Tongue (tissue), 2 donors: Measurements from ENCODE around the gene CCR5. TPM values are rescaled to one million over a fixed set of nuclear protein-coding genes. Genes with fewer than 3 reads are reported as not detected.
"Not testable (repeated sequence)": the region's sequence is repeated elsewhere in the genome, so short reads cannot be mapped to it uniquely, and the experiment has no call there.

Experiments
- DNase-seq: peaks from one replicate; pipeline ENCODE4 v3.0.0-alpha.2; 2015
- total RNA-seq: library from RNA; depleted of rRNA; stranded (reverse); fragments of >200 nt; gene quantifications from one replicate; pipeline ENCODE4 v1.2.3, GENCODE V29; 2014

CCR5 gene
- 0.41 TPM for total RNA-seq

DNA sequence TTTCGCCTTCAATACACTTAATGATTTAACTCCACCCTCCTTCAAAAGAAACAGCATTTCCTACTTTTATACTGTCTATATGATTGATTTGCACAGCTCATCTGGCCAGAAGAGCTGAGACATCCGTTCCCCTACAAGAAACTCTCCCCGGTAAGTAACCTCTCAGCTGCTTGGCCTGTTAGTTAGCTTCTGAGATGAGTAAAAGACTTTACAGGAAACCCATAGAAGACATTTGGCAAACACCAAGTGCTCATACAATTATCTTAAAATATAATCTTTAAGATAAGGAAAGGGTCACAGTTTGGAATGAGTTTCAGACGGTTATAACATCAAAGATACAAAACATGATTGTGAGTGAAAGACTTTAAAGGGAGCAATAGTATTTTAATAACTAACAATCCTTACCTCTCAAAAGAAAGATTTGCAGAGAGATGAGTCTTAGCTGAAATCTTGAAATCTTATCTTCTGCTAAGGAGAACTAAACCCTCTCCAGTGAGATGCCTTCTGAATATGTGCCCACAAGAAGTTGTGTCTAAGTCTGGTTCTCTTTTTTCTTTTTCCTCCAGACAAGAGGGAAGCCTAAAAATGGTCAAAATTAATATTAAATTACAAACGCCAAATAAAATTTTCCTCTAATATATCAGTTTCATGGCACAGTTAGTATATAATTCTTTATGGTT, at the start of gene CCR5:
Gene CCR5 (plus strand): TSS at position 108 of the 680 bp plus-strand sequence. CDS start 1,957 bp downstream, outside the sequence.
- no peak for DNase-seq

DNA sequence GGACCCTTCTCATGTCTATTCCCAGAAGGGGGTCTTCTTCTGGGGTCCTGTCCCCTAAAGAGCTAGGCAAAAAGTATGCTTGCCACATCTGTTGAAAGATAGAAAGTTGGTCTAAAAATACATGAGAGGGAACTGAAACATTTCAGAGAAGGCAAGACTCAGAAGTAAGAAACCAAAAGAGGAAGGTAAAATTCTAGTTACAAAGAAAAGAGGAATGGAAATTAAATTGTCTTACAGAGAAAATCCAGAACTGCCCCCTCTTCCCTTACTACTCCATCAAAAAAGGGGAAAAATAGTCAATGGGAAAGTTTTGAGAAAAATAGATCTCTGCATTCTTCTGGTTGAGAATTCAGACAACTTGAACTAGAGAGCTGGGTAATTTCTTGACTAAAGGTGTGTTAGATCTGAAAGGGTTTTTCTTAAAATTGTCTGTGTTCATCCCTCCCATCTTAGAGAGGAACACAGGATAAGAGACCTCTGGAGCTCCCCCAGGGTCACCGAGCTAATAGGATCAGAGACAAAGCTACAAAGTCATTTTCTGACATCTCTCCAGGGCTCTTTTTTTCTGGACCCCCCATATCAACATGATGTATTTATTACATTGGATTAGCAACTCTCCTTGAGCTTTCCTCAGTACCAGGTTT, 49.2 kb upstream of the CCR5 start:
- no peak for DNase-seq

DNA sequence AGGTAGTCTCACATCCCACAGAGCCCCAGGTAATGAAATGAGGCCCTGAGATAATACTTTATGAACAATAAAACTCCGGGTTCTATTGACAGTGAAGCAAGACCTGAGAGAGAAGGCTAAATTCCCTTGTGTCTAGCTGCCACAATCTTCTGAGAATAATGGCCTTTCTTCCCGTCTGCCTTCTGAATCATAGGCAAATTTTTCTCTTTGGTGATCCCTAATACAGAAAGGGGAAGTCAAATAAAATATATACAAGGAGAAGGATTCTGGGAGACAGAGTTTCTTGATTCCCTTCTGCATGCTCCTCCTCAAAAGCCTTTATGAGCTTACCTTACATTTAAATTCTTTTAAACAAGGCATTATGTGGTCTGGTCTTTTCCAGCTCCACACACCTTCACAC, 46.7 kb upstream of the CCR5 start:
- no peak for DNase-seq

DNA sequence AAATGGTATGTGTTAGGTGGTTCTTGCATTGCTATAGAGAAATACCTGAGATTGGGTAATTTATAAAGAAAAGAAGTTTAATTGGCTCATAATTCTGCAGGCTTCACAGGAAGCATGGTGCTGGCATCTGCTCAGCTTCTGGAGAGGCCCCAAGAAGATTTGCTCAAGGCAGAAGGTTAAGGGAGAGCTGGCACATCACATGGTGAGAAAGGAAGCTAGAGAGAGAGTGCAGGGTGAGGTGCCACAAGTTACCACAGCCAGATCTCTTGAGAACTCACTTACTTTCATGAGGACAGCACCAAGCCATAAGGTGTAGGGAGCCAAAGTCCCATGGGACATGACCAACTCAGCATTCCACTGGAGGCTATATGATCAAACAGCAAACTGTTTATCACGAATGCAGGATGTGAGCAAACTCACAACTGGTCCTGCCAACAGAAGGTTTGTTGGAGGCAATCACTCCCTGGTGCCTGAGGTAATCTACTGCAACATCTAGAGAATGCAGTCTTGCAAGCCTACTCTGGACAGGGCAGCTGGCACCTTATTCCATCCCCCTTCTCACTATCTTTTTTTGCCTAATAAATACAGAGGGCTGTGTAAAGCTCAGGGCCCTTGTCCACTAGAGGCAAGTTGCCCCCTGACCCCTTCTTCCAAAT, 45.0 kb upstream of the CCR5 start:
- DNase-seq: no peak

DNA sequence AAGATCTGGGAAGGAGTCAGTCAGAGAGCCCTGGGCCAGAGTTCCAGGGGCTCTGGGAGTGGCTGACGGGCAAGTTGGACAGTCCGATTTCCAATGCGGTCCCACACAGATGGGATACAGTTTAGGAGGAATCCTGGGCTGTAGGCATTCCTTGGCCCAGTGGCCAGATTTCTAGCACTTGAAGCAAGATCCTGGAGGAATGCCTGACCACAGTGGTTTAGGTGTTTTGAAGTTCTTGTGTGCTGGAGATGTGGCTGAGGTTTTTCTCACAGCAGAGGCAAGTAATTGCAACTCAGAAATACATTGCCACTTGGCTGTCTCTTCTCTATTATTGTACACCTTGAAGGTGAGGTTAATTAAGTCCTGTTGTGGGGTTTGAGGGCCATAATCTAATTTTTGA, 40.1 kb upstream of the CCR5 start:
- DNase-seq: not testable (repeated sequence)

DNA sequence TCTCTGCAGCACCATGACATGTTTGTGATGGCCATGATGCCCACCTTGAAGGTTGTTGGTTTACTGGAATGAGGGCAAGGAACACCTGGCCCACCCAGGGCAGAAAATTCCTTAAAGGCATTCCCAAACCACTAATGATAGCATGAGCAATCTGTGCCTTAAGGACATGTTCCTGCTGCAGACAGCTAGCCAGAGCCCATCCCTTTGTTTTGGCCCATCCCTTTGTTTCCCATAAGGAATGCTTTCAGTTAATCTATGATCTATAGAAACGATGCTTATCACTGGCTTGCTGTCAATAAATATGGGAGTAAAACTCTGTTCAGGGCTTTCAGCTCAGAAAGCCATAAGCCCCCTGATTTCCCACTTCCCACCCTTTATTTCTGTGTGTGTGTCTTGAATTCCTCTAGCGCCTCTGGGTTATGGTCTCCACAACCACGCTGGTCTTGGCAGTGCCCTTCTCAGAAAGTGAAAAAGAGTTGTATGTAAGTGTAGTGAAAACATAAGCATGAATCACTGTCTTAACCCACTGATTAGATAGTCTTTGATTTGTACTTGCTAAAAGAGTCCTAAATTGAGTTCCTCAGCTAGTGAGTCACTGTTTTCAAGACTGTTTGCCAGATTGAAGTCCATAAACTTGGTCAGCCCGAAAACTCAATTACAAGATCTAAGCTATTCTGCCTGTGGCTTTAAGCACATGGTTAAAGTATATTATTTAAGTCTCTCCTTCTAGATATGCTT, 35.8 kb upstream of the CCR5 start:
- DNase-seq: no peak

DNA sequence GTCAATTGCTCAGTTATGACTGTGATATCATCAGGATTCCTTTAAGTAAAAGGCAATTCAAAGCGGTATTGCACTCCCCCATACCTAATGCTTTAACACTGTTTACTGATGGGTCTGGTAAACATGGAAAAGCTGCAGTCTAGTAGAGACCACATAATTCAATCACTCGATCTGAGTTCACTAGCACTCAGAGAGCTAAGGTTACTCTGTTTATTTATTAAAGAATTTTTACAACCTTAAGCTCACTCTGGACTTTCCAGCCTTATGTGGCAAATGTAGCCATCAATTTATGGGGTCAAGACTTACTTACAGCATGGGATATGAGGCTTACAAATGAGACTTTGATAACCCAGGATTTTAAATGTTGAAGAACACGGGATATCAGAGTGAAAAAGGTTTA, 35.2 kb upstream of the CCR5 start:
- no peak for DNase-seq

DNA sequence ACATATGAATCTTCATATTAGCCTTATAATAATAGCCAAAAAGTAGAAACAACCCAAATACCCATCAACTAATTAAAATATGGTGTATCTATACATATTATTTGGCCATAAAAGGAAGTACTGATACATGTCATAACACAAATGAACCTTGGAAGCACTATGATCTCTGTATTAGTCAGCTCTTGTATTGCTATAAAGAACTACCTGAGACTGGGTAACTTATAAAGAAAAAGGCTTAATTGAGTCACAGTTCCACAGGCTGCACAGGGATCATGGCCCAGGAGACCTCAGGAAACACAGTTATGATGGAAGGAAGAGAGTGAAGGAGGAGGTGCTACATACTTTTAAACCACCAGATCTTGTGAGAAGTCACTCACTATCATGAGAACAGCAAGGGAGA, 32.8 kb upstream of the CCR5 start:
- no peak for DNase-seq

DNA sequence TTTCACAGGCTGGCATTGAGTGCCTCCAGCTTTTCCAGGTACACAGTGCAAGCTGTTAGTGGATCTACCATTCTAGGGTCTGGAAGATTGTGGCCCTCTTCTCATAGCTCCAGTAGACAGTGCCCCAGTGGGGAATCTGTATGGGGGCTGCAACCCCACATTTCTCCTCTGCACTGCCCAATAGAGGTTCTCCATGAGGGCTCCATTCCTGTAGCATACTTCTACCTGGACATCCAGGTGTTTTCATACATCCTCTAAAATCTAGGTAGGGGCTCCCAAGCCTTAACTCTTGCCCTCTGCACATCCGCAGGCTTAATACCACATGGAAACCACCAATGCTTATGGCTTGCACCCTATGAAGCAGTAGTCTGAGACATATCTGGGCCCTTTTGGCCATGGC, 31.9 kb upstream of the CCR5 start:
- DNase-seq: no peak

DNA sequence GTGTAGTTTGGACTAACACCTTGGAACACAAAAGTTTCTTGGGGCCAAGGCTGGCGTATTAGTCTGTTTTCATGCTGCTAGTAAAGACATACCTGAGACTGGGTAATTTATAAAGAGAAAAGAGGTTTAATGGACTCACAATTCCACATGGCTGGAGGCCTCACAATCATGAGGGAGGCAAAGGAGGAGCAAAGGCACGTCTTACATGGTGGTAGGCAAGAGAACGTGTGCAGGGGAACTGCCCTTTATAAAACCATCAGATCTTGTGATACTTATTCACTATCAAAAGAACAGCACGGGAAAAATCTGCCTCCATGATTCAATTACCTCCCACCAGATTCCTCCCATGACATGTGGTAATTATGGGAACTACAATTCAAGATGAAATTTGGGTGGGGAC, 26.3 kb upstream of the CCR5 start:
- DNase-seq: no peak

DNA sequence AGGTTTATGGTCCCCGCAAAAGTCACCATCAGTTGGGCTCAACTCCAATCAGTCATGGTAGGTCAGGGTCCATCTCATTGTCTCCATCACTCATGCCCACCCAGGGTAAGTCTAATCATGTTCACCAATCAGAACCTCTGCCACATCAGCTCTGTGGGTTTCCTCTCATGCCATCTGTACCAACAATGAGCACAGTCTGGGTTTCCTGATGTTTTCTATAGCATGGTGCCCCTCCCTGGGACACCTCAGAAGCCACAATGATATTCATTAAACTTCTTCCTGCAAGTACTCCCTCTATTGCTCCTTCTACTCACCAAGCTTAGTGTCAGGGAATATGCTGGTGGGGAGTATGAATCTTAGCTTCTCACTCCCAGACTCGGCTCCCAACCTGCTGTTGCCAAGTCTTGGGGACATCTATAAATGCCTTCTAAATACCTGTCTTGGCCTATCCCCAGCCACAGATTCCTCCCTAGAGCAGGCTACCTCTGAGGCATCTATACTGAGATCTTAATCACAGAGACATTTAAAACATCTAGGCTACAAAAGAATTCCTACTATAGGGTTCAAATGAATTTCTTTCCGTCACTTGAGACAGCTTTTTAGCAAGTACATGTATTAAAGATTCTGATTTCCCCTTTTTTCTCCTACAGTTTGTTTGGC, 21.8 kb upstream of the CCR5 start:
- no peak for DNase-seq

DNA sequence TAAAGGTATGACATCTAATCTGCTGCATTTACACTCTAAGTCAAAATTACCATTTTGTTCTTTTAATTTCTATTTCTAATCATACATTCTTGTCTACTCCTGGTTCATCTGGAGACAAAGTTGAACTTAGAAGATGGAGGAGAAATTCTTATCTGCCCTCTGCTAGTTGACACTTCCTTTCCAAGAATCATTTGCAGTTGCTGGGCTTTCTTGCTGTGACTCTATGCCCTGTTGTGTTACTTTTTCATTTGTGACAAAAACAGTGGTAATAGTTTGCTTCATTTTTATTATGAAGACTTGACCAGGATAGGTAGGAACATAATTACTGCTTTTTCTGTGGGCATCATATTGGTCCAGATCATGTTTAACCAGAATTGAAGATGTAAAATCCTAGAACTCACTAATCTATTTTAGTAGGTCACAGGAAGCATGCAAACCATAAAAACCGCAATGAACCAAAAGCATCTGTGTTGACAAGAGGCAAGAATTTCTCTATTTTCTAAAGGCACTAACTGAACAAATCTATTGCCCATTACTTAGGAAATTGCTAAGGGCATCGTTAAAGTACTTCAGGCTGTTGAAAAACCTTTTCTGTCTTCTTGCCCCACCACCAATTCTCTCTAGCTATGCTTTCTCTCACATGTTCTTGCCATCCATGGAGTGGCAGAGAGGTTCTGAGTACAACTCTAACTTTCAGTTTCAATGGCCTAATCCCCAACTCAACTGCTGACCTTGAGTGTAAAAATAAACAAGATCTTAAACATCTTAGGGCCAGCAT, 21.1 kb upstream of the CCR5 start:
- DNase-seq: no peak

DNA sequence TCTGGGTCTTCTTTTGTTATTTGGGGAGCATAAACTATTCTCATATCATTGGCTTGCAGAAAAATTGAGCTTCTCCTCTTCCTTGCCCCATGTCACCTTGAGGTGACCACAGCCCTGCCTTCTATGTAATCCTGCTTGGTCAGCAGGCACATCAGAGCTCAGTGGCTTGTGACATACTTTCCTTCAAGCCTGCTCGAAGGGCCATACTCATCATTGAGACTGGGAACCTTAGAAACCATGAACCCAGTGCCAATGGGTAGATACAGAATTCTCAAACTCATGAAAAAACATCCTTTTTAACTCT, 20.5 kb upstream of the CCR5 start:
- no peak for DNase-seq

DNA sequence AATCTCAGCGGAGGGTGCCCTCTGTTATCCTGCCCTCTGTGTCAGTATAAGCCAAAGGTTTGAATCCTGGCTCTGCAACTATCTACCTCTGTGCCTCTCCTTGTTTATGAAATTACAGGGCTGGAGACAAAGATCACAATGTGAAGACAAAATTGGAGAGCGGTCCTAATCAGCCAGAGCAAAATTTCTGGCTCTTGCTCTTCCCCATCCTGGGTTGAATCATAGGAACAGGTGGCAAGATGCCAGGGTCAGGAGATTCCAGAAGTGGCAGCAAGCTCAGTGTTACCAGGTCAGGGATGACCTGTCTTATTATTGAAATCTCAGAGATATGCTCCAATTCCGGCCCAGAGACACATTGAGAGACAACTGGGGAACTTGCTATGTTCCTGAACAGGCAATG, 19.1 kb upstream of the CCR5 start:
- no peak for DNase-seq

DNA sequence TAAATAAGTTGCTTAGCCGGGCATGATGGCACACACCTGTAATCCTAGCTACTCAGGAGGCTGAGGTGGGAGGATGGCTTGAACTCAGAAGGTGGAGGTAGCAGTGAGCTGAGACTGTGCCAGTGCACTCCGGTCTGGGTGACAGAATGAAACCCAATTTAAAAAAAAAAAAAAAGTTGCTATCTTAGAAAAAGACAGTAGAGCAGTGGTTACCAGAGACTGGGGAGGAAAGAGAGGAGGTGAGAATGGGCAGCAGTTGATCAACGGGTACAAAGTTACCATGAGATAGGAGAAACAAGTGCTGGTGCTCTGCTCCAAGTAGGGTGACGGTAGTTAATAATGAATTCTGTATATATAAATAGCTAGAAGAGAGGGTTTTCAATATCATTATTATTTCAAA, 17.7 kb upstream of the CCR5 start:
- DNase-seq: no peak

DNA sequence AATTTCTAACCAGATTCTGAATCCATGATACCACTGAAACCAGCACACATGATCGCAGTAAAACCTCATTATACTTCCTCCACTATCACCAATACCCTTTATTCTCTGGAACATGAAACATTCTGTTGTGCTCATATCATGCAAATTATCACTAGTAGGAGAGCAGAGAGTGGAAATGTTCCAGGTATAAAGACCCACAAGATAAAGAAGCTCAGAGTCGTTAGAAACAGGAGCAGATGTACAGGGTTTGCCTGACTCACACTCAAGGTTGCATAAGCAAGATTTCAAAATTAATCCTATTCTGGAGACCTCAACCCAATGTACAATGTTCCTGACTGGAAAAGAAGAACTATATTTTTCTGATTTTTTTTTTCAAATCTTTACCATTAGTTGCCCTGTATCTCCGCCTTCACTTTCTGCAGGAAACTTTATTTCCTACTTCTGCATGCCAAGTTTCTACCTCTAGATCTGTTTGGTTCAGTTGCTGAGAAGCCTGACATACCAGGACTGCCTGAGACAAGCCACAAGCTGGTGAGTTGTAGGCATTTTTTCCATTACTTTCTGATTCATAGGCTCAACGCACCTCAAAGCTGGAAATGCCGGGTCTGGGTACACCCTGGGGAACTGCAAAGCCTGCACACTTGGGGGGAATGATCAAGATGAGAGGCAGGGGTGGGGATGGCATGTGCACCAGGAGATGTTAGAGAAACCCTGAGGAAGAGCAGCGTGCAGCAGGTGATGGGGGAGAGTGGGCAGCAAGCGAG, 16.9 kb upstream of the CCR5 start, which contains the start of gene CCR2:
Gene CCR2 (plus strand): TSS at position 465 of the 764 bp plus-strand sequence. CDS start 3,417 bp downstream, outside the sequence.
- no peak for DNase-seq

DNA sequence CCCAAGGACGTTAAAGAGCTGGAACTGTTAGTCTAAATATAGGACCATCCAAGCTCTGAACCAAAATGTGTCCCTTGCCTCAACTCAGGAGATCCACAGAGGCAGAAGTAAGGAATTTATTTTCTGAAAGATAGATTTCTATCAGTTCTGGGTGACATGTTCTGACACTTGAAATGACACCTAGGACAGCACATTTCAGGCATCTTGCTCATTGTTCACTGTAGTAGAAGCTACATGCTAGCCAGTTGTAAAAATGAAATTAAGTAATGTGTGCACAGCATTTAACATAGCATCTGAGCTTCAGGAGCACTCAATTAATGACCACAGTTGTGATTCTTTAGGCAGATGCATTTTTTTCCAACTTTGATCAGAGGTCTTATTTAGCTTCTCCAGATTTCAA, 16.3 kb upstream of the CCR5 start:
- DNase-seq: no peak

DNA sequence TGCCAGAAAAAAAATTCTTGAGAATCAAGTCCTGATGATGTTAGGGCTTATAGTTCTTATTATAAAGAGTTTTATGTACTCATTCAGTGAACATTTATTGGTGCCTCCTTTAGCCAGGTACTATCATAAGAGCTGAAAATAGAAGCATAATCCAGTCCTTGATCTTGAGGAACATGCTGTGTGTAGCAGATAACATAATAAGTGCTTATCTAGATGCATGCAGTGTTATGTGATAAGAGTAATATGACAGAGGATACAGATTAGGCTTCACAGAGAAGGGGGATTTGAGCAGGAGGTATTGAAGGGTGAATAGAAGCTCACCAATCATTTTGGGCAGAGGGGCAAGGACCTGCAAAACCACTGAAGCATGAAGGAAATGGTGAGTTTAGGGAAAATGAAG, 15.8 kb upstream of the CCR5 start:
- DNase-seq: no peak

DNA sequence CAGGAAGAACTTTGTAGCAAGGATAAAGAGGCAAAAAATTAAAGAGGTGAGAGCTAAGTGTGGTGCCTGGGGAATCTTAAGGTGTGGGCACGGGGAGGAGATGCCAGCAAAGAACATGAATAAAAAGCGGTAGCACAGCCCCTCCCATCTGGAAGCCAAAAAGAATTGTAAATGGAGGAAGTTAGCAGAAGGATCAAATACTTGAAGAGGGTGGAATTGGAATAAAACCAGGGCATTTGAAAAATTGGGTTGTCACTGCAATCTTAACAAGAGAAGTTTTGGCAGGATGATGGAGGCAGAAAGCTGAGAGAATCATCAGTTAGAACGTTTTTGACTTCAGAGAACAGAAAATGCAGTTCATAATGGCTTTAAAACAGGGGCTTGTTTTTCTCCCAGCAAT, 14.5 kb upstream of the CCR5 start:
- no peak for DNase-seq

DNA sequence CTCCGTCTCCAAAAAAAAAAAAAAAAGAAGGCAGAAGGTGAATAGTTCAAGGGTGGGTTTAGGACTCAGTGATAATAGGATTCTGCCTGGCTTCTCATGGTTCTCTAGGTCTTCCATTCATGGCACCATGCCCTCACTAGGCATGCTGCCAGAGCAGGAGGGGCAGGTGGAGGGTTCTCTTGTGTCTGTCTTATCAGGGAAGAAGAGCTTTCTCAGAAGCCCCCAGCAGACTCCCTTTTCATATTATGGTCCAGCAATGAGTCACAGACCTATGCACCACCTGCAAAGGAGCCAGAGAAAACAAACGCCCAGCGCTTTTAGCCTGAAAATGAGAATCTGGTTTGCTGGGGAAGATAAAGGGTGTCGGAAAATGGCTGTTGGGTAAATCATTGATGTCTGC, 13.8 kb upstream of the CCR5 start:
- DNase-seq: no peak

DNA sequence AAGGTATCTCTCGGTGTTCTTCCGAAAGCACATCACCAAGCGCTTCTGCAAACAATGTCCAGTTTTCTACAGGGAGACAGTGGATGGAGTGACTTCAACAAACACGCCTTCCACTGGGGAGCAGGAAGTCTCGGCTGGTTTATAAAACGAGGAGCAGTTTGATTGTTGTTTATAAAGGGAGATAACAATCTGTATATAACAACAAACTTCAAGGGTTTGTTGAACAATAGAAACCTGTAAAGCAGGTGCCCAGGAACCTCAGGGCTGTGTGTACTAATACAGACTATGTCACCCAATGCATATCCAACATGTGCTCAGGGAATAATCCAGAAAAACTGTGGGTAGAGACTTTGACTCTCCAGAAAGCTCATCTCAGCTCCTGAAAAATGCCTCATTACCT, 12.3 kb upstream of the CCR5 start:
- no peak for DNase-seq
